Neuron (in vitro differentiated cells): ENCODE results near the gene COMP.

Source experiments
- H2AFZ ChIP-seq: one replicate; pipeline ENCODE4 v1.6.1; 2013; ENCODE audit warnings: low read depth, mild to moderate bottlenecking, inconsistent platforms, low read length, moderate library complexity
- H3K27me3 ChIP-seq: one replicate; pipeline ENCODE4 v1.6.1; 2013; ENCODE audit warnings: low read length; ENCODE audit not compliant: insufficient read depth
- H3K36me3 ChIP-seq: one replicate; pipeline ENCODE4 v1.6.1; 2013; ENCODE audit warnings: low read length; ENCODE audit not compliant: insufficient read depth
- H3K4me1 ChIP-seq: one replicate; pipeline ENCODE4 v1.6.1; 2013; ENCODE audit warnings: low read length; ENCODE audit not compliant: insufficient read depth
- H3K4me3 ChIP-seq: 2 replicates; pipeline ENCODE4 v1.5.1; 2013; ENCODE audit warnings: mild to moderate bottlenecking, low read length, moderate library complexity
- H3K9me3 ChIP-seq: one replicate; pipeline ENCODE4 v1.6.1; 2013; ENCODE audit warnings: low read length

The COMP gene

DNA sequence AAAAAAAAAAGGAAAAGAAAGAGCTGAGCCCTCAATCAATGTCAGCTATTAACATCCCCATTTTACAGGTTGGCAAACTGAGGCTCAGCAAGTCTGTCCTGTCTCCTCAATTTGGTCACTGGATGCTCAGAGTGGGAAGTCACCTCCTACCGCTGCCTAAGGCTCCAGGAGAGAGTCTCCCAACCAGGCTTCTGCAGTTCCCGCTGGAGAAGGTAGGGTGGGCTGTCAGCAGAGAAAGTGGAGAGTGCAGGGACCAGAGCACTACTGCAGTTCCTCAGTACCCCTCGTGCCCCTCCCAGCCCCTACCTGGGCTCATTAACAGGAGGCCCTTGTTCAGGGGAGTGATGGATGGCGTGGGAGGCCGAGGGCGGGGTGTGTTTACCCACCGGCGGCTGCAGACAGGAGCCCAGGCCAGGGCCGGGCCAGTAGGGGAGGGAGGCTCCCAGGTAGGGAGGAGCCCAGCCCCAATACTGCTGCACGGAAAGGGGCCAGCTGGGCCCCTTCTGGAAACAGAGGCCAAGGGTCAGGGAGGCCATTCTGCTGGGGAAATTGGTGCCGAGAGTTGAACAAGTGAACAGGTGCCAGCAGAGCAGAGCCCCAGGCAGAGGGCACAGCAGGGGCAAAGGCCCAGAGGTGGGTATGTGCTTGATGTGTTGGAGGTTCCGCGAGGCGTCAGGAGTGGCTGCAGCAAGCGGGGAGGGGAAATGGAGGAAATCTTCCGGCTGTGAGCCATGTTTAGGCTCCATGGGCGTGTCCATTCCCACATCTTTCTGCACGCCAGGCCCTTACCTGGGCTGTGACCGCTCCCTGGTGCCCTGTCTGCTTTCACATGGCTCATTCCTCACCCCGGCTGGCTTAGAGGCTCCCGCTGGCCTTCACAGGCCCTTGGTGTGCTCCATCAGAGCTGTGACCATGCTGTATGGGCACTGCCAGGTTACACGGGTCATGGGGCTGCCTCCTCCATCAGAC lies 7.6 kb upstream of the COMP start:
- no peaks in the 10 kb centered on the region for H3K36me3 ChIP-seq
- H3K4me1 ChIP-seq = peaks cover 9% of the 10 kb centered on the region
- no peak overlapping the region for H2AFZ ChIP-seq
- H3K9me3 ChIP-seq = no peaks in the 10 kb centered on the region
- no peak overlapping the region for H3K4me3 ChIP-seq
- H3K27me3 ChIP-seq = peaks cover 7% of the 10 kb centered on the region

DNA sequence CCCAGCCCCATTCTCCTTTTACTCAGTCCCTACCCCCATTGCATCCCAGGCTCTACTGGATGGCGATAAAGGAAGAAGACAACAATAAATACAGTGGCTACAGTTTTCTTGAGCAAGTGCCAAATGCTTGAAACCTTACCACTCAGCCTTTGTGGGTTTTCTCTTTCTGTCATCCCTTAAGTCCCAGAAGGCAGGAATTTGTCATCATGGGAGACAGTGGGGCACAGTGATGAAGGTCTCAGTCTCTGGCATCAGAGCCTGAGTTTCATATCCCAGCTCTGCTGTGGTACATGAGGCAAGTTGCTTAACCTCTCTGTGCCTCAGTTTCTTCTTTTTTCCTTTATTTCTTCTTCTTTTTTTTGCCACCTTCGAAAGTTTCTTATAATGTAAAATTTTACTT lies 5.1 kb upstream of the COMP start:
- H3K9me3 ChIP-seq = no peaks in the 10 kb centered on the region
- peaks cover 29% of the 10 kb centered on the region for H3K27me3 ChIP-seq
- no peak overlapping the region for H3K4me3 ChIP-seq
- H3K36me3 ChIP-seq = no peaks in the 10 kb centered on the region
- H3K4me1 ChIP-seq = peaks cover 9% of the 10 kb centered on the region
- H2AFZ ChIP-seq = no peak overlapping the region

DNA sequence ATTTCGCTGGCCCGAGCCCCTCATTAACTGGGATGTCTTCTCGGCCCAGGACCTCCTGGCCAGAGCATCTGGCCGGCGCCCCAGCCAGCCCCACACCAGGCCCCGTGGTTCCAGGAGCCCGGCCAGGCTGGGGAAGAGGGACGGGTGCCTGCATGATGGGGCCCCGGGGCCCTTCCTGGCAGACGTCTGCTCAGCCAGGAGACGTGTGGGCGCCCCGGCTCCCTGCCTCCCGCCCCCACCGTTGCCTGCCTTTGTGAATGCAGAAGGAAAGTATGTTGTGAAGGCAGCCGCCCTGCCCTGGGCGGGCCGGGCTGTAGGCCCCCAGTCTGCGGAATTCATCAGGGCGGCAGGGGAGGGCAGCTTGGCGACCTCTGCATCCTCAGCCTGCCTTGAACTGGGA lies 4.4 kb upstream of the COMP start:
- H3K27me3 ChIP-seq = peaks cover 31% of the 10 kb centered on the region
- no peaks in the 10 kb centered on the region for H3K9me3 ChIP-seq
- H3K4me1 ChIP-seq = peaks cover 9% of the 10 kb centered on the region
- H3K36me3 ChIP-seq = no peaks in the 10 kb centered on the region
- no peak overlapping the region for H3K4me3 ChIP-seq
- H2AFZ ChIP-seq = no peak overlapping the region

DNA sequence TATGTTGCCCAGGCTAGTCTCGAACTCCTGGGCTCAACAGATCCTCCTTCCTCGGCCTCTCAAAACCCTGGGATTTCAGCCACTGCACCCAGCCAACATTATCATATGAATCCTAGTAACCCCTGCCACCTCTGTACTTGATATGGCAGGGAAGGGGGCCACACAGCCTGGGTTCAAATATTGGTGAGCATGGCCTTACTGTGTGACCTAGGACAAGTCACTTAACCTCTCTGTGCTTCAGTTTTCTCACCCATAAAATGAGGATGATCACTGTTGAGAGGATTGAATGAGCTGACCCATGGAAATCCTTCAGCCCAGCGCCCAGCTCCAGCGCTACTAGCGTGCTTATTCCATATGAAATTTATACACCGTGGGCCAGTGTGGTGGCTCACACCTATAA lies 3.6 kb upstream of the COMP start:
- H3K36me3 ChIP-seq = no peaks in the 10 kb centered on the region
- H3K4me3 ChIP-seq = no peak overlapping the region
- H3K4me1 ChIP-seq = peaks cover 9% of the 10 kb centered on the region
- H2AFZ ChIP-seq = no peak overlapping the region
- H3K9me3 ChIP-seq = no peaks in the 10 kb centered on the region
- H3K27me3 ChIP-seq = peaks cover 37% of the 10 kb centered on the region

DNA sequence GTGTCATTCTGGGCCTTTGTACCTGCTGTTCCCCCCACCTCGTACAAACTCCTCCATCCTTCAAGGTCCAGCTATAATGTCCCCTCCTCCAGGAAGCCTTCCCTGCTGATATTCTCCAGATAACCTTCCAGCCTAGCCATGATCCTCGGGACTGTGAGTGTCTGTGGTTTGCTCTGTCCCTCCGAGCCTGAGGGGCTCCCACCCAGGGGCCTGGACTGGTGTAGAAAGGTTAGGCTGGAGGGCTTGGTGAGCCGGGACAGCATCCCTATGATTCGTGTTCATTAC lies 2.9 kb upstream of the COMP start:
- peaks cover 9% of the 10 kb centered on the region for H3K4me1 ChIP-seq
- H3K36me3 ChIP-seq = no peaks in the 10 kb centered on the region
- H3K4me3 ChIP-seq = no peak overlapping the region
- H3K27me3 ChIP-seq = peaks cover 44% of the 10 kb centered on the region
- no peaks in the 10 kb centered on the region for H3K9me3 ChIP-seq
- H2AFZ ChIP-seq = no peak overlapping the region

DNA sequence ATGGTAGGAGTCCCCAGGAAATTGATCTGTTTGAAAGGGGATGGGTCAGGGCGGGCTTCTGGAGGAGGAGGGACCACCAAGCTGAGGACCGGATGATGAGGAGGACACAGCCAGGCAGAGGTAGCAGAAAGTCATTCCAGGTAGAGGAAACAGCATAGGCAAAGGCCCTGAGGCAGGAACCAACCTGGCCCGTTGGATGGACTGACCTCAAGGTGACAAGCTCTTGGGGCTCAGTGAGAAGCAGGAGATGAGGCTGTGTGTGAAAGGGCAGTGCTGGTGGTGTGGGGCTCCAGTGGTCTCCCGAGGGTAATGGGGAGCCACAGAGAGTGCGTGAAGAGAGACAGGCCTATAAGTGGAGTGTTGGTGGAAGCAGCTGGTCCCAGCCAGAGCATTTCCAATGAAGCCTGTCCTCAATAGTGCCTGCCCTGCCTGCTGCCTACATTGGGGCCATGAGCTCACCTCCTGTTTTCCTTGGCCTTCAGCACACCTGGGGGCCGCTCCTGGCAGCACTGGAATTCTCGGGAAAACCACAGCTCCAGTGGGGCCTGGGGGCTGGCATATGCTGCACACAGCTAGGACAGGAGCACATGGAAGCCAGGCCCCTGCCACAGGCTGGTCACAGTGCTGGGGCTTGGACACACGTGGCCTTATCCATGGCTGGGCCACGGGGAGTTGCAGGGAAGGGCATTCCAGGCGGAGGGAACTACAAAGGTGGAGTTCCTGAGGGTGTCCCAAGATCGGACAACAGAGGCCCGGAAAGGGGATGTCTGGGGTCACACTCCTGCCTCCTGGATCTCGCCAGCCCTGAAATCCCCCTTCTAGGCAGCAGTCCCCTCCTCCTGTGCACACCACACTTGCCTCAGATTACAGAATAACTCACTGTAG lies 2.3 kb upstream of the COMP start:
- Histone ChIP-seq H3K9me3 (no peaks in the 10 kb centered on the region), H3K27me3 (peaks cover 50% of the 10 kb centered on the region), H2AFZ (no peak overlapping the region), H3K4me3 (no peak overlapping the region), H3K4me1 (peaks cover 9% of the 10 kb centered on the region), H3K36me3 (no peaks in the 10 kb centered on the region)

DNA sequence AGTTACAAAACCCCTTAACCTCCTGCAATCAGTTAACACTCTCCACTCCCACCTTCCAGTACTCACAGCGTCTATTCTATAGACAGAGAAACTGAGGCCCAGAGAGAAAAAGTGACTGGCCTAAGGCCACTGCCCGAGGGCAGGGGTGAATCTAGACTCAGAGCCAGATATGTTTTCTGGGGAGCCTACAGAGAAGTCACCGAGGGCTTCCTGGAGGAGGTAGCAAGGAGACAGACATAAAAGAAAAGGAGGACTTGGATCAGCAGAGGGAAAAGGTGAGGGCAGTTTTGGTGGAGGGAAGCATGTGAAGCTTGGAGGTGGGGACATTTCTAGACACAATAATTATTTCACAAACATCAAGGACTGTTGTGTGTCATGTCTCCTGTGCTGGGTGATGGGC lies 1.6 kb upstream of the COMP start:
- Histone ChIP-seq H3K27me3 (peaks cover 55% of the 10 kb centered on the region), H3K4me3 (no peak overlapping the region), H3K9me3 (no peaks in the 10 kb centered on the region), H3K4me1 (peaks cover 9% of the 10 kb centered on the region), H3K36me3 (no peaks in the 10 kb centered on the region), H2AFZ (no peak overlapping the region)

DNA sequence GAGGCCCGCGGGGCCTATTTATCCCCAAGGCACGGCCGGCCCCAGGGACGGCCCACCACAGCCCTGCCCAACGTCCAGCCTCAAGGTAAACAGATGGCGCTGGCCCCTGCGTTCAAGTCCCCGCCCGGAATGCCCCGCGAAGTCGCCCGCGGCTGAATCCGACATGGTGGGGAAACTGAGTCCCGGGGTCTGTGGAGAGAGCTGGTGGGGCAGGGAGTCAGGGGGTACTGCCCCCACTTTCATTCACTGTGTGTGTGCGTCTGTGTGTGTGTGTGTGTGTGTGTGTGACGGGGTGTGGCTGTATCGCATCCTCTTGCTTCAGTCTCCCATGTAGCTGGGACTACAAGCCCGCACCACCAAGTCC lies 192 bp upstream of the COMP start:
- Histone ChIP-seq H3K27me3 (peaks cover 67% of the 10 kb centered on the region), H2AFZ (no peak overlapping the region)

DNA sequence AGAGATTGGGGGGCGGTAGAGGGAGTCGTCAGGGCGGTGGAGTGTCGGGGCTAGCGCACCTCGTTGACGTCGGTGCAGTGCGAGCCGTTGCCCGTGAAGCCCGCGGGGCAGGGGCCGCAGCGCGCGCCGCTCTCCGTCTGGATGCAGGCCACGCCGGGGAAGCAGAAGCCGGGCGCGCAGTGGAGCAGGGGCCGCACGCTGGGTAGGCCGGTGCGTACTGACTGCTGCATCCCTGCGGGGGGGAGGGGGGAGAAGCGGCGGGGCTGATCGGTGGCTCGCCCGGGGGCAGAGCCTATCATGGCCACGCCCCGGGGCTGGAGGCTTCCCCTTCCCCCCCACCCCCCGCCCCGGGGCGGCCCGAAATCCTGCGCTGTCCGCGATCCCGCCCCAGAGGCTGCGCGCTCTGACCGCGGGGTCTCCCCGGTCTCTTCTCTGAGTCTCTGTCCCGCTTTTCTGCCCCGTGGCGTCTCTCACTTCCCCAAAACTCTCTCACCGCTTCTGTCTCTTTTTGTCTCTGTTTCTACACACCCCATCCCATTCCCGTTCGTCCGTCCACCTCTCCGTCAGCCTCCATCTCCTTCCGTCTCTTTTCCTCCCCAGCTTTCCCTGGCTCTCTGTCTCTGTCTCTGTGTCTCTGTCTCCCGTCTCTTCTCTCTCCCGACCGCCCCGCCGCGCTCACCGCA lies 1.1 kb downstream of the COMP start:
- Histone ChIP-seq H3K36me3 (no peaks in the 10 kb centered on the region), H3K4me3 (no peak overlapping the region), H3K4me1 (peaks cover 3% of the 10 kb centered on the region), H3K9me3 (peaks cover 7% of the 10 kb centered on the region), H3K27me3 (peaks cover 77% of the 10 kb centered on the region), H2AFZ (no peak overlapping the region)

More for the DNA sequence above, 192 bp upstream of the COMP start:
- no peaks in the 10 kb centered on the region for H3K36me3 ChIP-seq
- H3K9me3 ChIP-seq = peaks cover 5% of the 10 kb centered on the region
- H3K4me3 ChIP-seq = no peak overlapping the region
- H3K4me1 ChIP-seq = peaks cover 9% of the 10 kb centered on the region

DNA sequence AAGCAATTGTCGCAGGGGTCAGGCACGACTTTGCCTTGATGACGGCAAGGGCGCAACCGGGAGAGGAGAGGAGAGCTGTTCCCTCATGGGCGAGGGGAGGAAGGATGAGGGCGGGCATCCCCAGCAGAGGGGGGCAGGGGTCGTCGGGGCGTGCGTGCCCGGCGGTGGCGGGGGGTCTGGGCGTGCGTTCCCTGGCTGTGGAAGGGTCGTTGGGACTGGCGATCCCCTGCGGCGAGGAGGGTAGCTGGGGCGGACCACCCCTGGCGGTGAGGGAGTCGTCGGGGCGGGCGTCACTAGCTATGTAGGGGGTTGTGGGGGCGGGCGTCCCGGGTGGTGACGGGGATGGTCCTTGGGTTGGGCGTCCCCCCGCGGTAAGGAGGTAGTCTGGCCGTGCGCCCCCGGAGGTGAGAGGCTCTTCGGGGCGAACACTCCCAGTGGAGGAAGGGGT lies 1.7 kb downstream of the COMP start:
- peaks cover 81% of the 10 kb centered on the region for H3K27me3 ChIP-seq
- H2AFZ ChIP-seq = no peak overlapping the region
- peaks cover 3% of the 10 kb centered on the region for H3K4me1 ChIP-seq
- H3K4me3 ChIP-seq = no peak overlapping the region
- H3K9me3 ChIP-seq = peaks cover 12% of the 10 kb centered on the region
- no peaks in the 10 kb centered on the region for H3K36me3 ChIP-seq

DNA sequence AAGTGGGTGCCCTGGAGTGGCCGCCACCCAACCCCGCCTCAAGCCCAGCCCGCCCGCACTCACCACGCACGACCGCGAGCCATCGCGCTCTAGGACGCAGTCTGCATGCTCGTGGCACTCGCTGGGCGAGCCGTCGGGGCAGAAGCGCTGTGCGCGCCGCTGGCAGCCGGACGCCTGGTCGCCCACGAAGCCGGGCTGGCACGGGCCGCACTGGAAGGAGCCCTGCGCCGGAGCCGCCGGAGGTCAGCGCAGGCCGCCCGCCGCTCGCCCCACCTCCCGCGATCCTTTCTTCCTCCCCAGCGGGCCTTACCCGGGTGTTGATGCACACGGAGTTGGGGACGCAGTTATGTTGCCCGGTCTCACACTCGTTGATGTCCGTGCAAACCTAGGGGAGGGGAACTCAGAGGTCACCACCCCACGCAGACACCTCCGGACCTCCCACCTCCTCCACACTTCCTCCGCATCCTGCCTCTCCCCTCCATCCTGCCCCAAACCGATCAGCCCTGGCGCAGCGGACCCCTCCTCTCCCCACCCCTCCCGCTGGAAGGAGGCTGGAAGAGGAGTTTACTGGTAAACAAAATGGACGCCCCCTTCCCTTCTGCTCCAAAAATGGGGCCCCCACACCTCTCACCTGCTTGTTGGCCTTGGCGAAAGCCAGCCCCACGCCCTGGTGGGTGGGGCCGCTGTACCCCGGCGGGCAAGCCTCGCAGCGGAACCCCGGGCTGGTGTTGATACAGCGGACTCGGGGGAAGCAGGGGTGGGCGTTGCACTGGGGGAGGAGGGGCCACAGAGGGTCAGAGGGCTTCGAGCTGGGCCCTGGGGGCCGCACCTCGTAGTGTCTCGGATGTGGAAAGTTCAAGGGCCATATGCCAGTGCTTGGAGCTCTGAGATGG lies 2.3 kb downstream of the COMP start:
- peaks cover 3% of the 10 kb centered on the region for H3K4me1 ChIP-seq
- peaks cover 84% of the 10 kb centered on the region for H3K27me3 ChIP-seq
- H3K36me3 ChIP-seq = no peaks in the 10 kb centered on the region
- H2AFZ ChIP-seq = no peak overlapping the region
- no peak overlapping the region for H3K4me3 ChIP-seq
- H3K9me3 ChIP-seq = peaks cover 12% of the 10 kb centered on the region
